Heart right ventricle (tissue), 16 donors: Measurements from ENCODE around the gene ZNF341. TPM values are rescaled to one million over a fixed set of nuclear protein-coding genes. Genes with fewer than 3 reads are reported as not detected.

Experiments used
- ATAC-seq, 8 donors: fragments of 200-7000 bp; cut with Tn5 transposase; one replicate each; pipeline ENCODE4 v1.9.1; 2020; ENCODE audit warnings: mild to moderate bottlenecking in 8 of 8, moderate library complexity in 8 of 8, moderate number of reproducible peaks in 1 of 8
- DNase-seq, 2 donors: peaks; one replicate each; pipeline ENCODE4 v3.0.0-alpha.2; 2020
- H3K27ac ChIP-seq, 10 donors: fragments of 200-600 bp; sonication (generic) in 2 of 10; one replicate each; pipeline versions ENCODE4 v1.5.0 to v1.8.0; 2020 to 2022; ENCODE audit warnings: mild to moderate bottlenecking in 3 of 10
- H3K27me3 ChIP-seq, 7 donors: fragments of 200-600 bp; one replicate each; pipeline ENCODE4 v1.8.0; 2021 to 2022; ENCODE audit warnings: mild to moderate bottlenecking in 2 of 7
- H3K36me3 ChIP-seq, 9 donors: fragments of 200-600 bp; sonication (generic) in 1 of 9; one replicate each; pipeline versions ENCODE4 v1.5.0 to v1.8.0; 2020 to 2022; ENCODE audit warnings: mild to moderate bottlenecking in 2 of 9
- H3K4me1 ChIP-seq, 9 donors: fragments of 200-600 bp; sonication (generic) in 1 of 9; one replicate each; pipeline versions ENCODE4 v1.5.0 to v1.8.0; 2020 to 2022; ENCODE audit warnings: mild to moderate bottlenecking in 4 of 9
- H3K4me3 ChIP-seq, 10 donors: fragments of 200-600 bp; sonication (generic) in 2 of 10; one replicate each; pipeline versions ENCODE4 v1.5.0 to v1.8.0; 2020 to 2022; ENCODE audit warnings: mild to moderate bottlenecking in 7 of 10, moderate library complexity in 2 of 10
- H3K9me3 ChIP-seq, 11 donors: fragments of 200-600 bp in 10 of 11; sonication (generic) in 2 of 11; one replicate each; pipeline versions ENCODE4 v1.5.0 to v1.8.0; 2013 to 2022; ENCODE audit warnings: mild to moderate bottlenecking in 2 of 11, control low read depth in 1 of 11, moderate library complexity in 1 of 11
- WGBS, 2 donors: extraction: QIAGEN DNeasy Blood & Tissue Kit; methylation state at CpG; one replicate each; pipeline ENCODE4 v1.1.7; 2013; ENCODE audit warnings: inconsistent platforms in 1 of 2; 5-methylcytosine and 5-hydroxymethylcytosine counted together
- intact Hi-C, 10 donors: fragments of 100-400 bp; cut with DNase I; formaldehyde crosslinking; loops; one replicate each; pipeline versions ENCODE4 v1.11.1 to v1.14.2; 2022
- polyA plus RNA-seq, 2 donors: library from polyadenylated mRNA; stranded (reverse); fragments of 200-250 nt; gene quantifications; one replicate each; pipeline ENCODE4 v1.2.3, GENCODE V29; 2013
- total RNA-seq, 10 donors: library from RNA; stranded (reverse); fragmentation: NEBNext Ultra II Directional in 3 of 10; extraction: Animal tissue kit (Norgen Biotek cat#: 25700) in 3 of 10; gene quantifications; one replicate each; pipeline versions ENCODE4 v1.2.1 to v1.2.4, GENCODE V29; 2021 to 2023
- TF ChIP-seq, protein P1 (sequence below), 9 donors: fragments of 200-600 bp; sonication (generic) in 2 of 9; IDR thresholded peaks; one replicate each; pipeline versions ENCODE4 v1.5.0 to v1.8.0; 2021 to 2022; ENCODE audit warnings: antibody characterized with exemption in 9 of 9, mild to moderate bottlenecking in 5 of 9, moderate library complexity in 1 of 9
- donor health status: Arrhythmogenic right ventricular cardiomyopathy.
- donor health status: ischemic (EF 13 %, LVEDD 7.1; RV severe dilation, severe dysfunction).
- donor health status: healthy with polysubstance abuse.
- donor health status: DM: no; HTN: yes; CAD: no.
- donor health status: DM: no; HTN: no; CAD: no.
- donor health status: ischemic (EF 25% LVEDD 6.9; RV normal size, moderate dysfunction).
- donor health status: ischemic (EF 25% LVEDD 5.7; RV mildly dilated, moderate dysfunction).
- donor health status: healthy.
- donor health status: DM: yes; HTN: yes; CAD: no.
- donor health status: Ischemic cardiomyopathy.
- donor health status: ischemic (EF 35%, LVEDD 5.7; RV mildly dilated, moderate dysfunction).
- donor health status: nonischemic (EF 11% LVEDD 7.7; RV severe dilation, severe dysfunction).
- donor health status: DM: yes; HTN: yes; CAD: no.
- donor health status: PGD.
- donor health status: ischemic (EF 29% LVEDD 5.4; RV normal size, mild dysfunction).
- donor health status: nonischemic (EF 23%, LVEDD 6.1; RV moderate dilation, normal function).

Gene ZNF341
- total and polyA plus RNA-seq, 12 donors: 0.85 to 3.7 (median 1.7) TPM

DNA sequence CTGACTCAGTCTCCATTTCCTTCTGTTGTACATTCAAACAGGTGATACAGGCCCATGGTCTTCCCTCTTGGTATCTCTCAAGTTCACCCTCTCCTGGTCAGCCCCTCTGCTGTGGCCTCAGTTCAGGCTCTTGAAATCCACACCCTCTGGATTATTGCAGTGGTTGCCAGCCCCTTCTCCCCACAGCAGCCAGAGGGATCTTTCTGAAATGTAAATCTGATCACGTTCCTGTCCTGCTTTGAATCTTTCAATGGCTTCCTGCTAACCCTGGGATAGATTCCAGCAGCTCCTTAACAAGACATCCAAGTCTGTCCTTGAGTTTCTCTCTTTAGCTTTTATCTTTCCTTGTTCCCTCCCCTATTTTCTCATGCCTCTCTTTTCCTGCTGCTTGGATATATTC, 101.5 kb downstream of the ZNF341 start:
- peaks cover 24 to 94% (median 85%) of the 10 kb centered on the region in 9 donors for H3K4me1 ChIP-seq
- H3K27ac ChIP-seq: peak overlapping the region in 5 of 10 donors; percentile 1 to 34 (median 15)
- no peaks in the 10 kb centered on the region for H3K27me3 ChIP-seq
- DNase-seq (no peak), ATAC-seq (peak in 1 of 8 donors; percentile 4)
- TF ChIP-seq, protein P1, sequence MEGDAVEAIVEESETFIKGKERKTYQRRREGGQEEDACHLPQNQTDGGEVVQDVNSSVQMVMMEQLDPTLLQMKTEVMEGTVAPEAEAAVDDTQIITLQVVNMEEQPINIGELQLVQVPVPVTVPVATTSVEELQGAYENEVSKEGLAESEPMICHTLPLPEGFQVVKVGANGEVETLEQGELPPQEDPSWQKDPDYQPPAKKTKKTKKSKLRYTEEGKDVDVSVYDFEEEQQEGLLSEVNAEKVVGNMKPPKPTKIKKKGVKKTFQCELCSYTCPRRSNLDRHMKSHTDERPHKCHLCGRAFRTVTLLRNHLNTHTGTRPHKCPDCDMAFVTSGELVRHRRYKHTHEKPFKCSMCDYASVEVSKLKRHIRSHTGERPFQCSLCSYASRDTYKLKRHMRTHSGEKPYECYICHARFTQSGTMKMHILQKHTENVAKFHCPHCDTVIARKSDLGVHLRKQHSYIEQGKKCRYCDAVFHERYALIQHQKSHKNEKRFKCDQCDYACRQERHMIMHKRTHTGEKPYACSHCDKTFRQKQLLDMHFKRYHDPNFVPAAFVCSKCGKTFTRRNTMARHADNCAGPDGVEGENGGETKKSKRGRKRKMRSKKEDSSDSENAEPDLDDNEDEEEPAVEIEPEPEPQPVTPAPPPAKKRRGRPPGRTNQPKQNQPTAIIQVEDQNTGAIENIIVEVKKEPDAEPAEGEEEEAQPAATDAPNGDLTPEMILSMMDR (IDR thresholded peaks at IDR 0.05): no peak
- H3K4me3 ChIP-seq: no peak overlapping the region
- intact Hi-C loops: no loop called here
- 2 to 10% methylated on average over 1 of the region's 1 CpG for WGBS, 2 donors
- H3K9me3 ChIP-seq: no peaks in the 10 kb centered on the region
- H3K36me3 ChIP-seq: peaks cover 0 to 17% (median 0%) of the 10 kb centered on the region in 9 donors

- H3K27me3 ChIP-seq: no peaks in the 10 kb centered on the region
- H3K9me3 ChIP-seq: no peaks in the 10 kb centered on the region
- DNase-seq (no peak), ATAC-seq (peak in 1 of 8 donors; percentile 26)
- intact Hi-C loops: no loop called here
- H3K4me1 ChIP-seq: peaks cover 24 to 94% (median 85%) of the 10 kb centered on the region in 9 donors
- TF ChIP-seq, protein P1 (IDR thresholded peaks at IDR 0.05): no peak
- peaks cover 0 to 17% (median 0%) of the 10 kb centered on the region in 9 donors for H3K36me3 ChIP-seq
- WGBS, 2 donors: 75 to 78% methylated on average over 9 of the region's 9 CpGs
- H3K4me3 ChIP-seq: no peak overlapping the region
- no peak overlapping the region for H3K27ac ChIP-seq
Observed at GRCh38 chr20:33835615-33836172, 103.9 kb downstream of the ZNF341 start.

GRCh38 chr20:33836277-33836676, 104.5 kb downstream of the ZNF341 start:
- DNase-seq (no peak), ATAC-seq (no peak)
- Histone ChIP-seq H3K4me3 (no peak overlapping the region), H3K9me3 (no peaks in the 10 kb centered on the region), H3K27me3 (no peaks in the 10 kb centered on the region), H3K27ac (no peak overlapping the region), H3K36me3 (peaks cover 0 to 14% (median 0%) of the 10 kb centered on the region in 9 donors), H3K4me1 (peaks cover 26 to 94% (median 86%) of the 10 kb centered on the region in 9 donors)
- intact Hi-C loops: no loop called here
- TF ChIP-seq, protein P1 (IDR thresholded peaks at IDR 0.05): no peak
- 73 to 75% methylated on average over 2 of the region's 2 CpGs for WGBS, 2 donors

DNA sequence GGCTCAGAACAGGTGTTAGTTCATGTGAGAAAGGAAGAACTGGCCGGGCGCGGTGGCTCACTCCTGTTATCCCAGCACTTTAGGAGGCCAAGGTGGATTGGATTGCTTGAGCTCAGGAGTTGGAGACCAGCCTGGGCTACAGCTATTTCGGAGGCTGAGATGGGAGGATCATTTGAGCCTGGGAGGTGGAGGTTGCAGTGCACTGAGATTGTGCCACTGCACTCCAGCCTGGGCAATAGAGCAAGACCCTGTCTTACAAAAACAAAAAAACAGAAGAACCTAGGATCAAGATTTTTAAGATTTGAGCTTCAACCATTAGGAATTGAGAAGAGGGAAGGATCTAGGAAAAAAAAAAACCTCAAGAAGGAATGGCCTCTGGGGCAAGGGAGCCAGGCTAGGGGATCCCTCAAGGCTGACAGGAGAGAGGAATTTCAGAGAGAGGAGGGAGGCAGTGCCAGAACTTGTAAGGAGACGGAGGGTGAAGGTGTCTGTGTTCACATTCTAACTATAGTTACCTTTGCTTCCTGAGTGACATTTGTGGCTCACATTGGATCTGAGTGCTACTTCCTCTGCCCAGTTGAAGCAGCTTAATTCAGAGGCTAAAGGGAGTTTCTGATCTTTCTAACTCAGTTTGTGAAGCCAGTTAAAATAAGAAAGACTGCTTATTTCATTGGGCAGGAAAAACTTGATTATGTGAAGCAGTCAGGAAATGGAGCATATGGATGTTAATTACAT, 105.5 kb downstream of the ZNF341 start:
- WGBS, 2 donors: 84 to 87% methylated on average over 5 of the region's 5 CpGs
- H3K4me3 ChIP-seq: no peak overlapping the region
- ATAC-seq: no peak
- TF ChIP-seq, protein P1 (IDR thresholded peaks at IDR 0.05): no peak
- H3K27me3 ChIP-seq: no peaks in the 10 kb centered on the region
- peaks cover 0 to 13% (median 0%) of the 10 kb centered on the region in 9 donors for H3K36me3 ChIP-seq
- H3K9me3 ChIP-seq: no peaks in the 10 kb centered on the region
- H3K27ac ChIP-seq: peak overlapping the region in 1 of 10 donors; percentile 6
- peaks cover 31 to 94% (median 89%) of the 10 kb centered on the region in 9 donors for H3K4me1 ChIP-seq
- intact Hi-C loops: no loop called here
- no peak for DNase-seq
